Stimulated activated CD4-positive, alpha-beta T cell treated with anti-CD3 and anti-CD28 coated beads, Interleukin-1b, Interleukin-23, amount 100 ng/mL, for 1 hour (primary cell): ENCODE data around the gene SERINC2.
"Not testable (repeated sequence)": the region's sequence is repeated elsewhere in the genome, so short reads cannot be mapped to it uniquely, and the experiment has no call there.

Source experiments
- DNase-seq, 2 donors: peaks; one replicate each; pipeline ENCODE4 v3.0.0-alpha.2; 2020; ENCODE audit warnings: low read depth in 2 of 2

SERINC2 gene

DNA sequence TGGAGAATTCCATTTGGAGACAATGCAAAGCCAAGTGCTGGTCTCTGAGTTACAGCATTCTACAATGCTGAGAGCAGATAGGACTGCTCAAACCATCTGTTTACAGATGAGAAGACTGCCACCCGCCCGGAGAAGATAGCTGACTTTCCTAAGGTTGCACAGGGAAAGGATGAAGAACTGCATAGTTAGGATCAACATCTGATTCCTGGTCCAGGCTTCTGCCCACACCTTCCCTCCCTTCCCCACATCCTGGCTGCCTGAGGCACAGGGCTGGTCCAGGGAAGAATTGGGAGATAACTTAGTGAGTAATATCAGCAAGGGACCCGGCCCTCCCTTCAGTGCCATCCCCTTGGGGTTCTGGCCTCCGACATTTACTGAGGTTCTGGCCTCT, 2.0 kb downstream of the SERINC2 start:
- DNase-seq: no peak

DNA sequence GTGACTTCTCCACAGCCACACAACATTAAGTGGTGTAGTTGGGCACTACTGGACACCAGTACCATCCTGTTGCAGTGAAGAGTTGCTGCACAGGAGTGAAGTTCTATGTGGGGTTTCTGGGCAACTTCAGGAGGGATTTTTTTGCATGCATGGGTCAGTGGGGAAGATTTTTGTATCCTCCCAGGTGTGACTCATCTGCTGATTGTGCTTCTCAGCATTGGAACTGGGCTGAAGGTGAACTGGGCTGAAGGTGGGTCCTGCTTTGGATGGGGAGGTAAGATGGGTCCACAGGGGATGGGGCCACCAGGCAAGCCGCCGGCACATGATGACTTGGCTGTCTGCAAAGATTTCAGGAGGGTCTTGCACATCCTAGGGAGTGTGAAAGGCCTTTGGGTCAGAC, 2.6 kb downstream of the SERINC2 start:
- no peak for DNase-seq

DNA sequence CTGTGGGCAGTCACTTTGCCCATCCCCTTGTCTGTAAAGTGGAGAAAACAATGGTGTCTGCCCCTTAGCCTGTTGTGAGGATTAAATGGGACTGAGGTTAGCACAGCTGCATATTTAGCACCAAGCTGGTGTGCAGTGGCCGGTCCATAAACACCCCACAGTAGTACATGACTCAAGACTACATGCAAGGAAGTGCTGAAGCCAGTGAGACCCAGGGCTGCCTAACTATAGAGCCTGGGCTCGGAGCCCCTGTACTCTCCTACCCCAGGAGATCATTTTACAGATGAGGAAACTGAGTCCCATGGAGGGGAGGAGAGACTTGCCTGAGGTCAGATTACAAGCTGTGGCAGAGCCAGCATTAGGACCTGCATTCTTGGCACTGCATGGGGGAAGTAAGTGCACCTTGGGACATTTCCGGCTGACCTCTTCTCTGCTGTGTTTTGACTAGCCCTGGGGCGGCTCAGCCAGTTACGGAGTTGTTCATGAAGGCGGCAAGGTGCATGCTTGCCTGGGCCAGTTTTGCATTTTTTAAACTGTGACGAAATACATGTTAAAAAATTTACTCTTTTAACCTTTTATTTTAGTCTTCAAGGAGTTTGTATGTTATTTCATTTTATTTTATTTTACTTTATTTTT, 3.2 kb downstream of the SERINC2 start:
- DNase-seq: no peak

DNA sequence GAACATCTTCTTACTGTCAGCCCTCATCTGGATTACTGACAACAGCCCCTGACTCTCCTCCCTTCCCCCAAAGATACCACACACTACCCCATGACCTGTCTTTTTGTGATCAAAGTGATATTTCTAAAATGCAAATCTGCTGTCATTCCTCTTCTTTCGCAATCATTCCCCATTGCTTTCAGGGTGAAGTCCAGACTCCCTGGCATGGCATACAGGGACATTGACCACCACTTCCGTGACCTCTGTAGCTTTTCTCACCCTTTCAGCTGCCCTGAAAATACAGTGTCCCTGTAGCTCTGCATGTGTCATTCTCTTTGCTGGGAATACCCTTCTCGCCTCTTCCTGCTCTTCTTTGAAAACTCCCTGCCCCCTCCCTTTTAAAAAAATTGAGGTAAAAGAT, 4.1 kb downstream of the SERINC2 start:
- DNase-seq: no peak

DNA sequence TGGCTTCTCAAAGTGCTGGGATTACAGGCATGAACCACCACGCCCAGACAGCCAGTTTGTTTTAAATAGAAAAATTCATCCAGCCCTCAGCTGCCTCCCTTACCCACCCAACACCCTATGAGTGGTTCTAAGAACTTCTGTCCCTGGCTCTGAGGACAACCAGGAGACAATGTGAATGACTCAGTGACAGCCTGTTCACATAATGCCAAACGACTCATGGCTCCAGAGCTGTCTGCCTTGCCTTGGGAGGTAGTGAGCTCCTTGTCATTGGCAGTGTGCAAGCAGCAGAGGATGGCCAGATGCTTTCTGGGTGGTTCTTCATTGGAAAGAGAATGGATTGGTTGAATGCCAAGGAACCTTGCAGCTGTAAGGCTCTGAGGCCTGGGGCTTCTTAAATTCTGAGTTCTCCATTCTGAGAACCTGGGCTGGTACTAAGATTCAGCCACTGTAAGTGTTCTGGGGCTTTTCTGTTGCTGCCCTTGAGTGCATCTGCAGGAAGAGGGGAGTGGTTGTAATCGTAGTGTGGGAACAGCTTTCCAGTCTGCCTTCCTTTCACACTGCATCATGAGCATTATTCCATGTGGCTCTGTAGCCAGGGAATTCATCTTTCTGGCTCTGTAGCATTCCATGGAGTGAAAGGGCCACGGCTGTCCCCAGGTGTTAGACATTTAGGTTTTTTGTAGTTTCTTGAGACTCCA, 5.8 kb downstream of the SERINC2 start:
- DNase-seq: no peak

DNA sequence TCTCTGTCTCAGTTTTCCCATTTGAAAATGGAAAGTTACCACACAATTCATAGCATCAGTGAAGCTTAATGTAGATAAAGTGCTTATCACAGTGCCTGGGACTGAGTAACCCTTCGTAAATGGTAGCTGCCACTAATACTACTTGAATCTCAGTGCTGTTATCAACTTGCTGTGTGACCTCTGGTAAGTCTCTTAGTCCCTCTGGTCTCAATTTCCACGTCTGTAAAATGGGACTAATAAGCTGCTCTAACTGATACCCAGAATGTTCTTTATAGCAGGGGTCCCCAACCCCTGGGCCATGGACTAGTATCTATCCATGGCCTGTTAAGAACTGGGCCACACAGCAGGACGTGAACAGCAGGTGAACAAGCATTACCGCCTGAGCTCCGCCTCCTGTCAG, 7.7 kb downstream of the SERINC2 start:
- DNase-seq: no peak

DNA sequence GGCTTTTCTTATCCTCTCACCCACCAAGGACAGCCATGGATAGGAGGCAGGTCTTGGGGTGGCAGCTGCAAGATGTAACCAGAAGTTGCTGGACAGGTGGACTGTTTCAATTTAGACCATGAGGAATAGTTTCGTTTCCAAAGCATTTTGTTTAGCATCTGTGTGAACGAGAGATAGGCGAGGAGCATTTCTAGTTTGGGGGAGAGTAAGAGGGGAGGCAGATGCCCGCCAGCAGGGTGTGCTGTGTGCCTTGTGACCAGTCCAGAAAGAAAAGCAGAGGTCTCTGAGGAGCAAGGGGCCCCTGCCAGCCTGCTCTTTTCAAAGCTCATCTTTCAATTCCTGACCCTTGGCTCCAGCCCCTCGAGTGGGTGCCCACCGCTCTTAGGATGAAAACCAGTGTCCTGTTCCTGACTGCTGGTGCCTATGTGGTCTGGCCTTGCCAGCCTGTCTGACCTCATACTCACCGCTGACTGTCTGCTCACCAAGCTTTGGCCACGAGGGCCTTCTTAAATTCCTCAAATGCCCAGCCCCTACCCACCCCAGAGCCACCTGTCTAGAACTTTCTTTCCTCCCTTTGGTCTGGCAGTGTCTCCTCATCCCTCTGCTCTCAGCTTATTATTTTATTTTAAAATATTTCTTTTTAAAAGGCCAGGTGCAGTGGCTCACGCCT, 8.5 kb downstream of the SERINC2 start:
- DNase-seq: no peak

DNA sequence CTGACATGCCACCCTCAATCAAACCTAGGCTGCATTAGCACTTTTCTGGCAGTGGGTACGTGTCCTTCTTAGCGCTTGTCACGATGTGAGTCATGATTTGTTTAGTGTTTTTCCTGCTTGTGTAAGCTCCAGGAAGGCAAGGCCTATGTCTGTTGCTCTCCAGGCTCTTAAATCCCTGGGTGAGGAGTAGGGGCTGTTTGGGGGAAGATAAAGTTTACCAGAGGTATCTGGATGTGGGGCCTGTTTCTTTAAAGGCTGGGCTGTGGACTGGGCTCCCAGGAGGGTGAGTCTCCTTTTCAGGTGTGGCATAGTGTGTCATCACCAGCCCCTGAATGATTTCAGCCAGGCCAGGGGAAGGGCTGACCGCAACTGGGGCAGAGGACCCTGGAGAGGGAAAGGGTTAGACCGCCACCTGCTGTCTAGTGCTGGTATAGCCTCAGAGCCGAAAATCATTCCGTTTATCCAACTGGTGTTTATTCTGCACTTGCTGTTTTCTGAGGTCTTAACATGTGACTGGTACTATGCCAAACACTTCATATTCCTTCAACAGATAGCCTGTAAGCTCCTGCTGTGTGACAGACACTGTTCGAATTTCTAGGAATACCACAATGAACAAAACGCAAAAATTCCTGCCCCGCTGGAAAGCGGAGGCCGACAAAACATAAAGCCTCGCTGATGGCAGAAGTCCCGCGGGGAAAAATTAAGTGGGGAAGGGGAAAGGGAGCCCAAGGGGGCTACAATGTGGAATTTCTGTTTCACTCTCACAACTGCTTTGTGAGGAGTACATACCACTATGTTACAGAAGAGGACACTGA, 9.7 kb downstream of the SERINC2 start:
- DNase-seq: peak; percentile 32 to 42

DNA sequence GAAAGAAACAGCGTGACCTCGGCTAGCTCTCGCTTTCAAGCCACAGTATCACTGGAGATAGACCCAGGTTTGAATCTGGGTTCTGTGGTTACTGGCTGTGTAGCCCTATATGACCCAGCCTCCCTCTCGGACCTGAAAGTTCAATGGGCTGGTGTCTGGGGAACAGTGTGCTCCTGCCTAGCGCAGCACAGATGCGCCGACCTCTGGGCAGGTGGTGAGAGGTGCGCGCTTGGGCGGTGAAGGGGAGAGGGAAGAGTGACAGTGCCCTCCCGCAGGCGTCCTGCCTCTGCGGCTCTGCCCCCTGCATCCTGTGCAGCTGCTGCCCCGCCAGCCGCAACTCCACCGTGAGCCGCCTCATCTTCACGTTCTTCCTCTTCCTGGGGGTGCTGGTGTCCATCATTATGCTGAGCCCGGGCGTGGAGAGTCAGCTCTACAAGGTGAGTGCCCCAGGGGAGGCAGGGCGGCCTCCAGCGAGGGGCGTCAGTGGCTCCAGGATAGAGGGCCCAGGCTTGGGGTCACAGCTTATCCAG, 10.5 kb downstream of the SERINC2 start:
- DNase-seq: no peak

DNA sequence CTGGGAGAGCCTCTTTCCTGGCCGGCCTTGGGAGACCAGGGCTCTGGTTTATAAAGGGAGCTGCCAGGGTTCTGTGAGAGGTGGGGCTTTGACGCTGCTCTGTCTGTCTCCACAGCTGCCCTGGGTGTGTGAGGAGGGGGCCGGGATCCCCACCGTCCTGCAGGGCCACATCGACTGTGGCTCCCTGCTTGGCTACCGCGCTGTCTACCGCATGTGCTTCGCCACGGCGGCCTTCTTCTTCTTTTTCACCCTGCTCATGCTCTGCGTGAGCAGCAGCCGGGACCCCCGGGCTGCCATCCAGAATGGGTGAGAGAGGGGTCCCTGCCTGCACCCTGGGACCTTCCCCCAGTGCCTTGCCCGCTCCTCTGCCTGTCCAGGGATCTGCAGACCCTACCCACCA, 11.6 kb downstream of the SERINC2 start:
- DNase-seq: no peak

DNA sequence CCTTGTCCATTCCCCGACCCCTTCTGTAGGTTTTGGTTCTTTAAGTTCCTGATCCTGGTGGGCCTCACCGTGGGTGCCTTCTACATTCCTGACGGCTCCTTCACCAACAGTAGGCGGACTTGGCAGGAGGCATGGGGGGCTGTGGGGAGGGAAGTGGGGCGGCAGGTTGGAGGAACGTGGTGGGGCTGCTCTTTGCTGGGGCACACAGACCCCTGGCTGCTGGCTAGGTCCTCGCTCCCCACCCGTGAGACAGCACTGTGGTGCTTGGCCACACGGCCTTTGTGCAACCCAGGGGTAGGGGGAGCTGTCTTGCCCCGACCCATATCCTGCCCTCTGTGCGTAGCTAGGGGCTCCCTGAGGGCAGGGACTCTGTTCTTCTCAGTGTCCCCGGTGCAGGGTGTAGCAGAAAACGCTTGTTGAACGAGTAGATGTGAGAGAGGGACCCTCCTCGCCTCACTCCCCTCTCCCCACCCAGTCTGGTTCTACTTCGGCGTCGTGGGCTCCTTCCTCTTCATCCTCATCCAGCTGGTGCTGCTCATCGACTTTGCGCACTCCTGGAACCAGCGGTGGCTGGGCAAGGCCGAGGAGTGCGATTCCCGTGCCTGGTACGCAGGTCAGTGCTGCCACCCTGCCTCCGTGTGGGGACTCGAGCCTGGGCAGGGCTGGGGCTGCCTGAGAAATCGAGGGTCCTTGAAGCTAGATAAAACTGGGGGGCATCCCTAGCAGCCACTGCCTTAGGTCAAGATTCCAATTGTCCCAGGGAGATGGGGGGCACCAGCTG, 12.5 kb downstream of the SERINC2 start:
- no peak for DNase-seq

DNA sequence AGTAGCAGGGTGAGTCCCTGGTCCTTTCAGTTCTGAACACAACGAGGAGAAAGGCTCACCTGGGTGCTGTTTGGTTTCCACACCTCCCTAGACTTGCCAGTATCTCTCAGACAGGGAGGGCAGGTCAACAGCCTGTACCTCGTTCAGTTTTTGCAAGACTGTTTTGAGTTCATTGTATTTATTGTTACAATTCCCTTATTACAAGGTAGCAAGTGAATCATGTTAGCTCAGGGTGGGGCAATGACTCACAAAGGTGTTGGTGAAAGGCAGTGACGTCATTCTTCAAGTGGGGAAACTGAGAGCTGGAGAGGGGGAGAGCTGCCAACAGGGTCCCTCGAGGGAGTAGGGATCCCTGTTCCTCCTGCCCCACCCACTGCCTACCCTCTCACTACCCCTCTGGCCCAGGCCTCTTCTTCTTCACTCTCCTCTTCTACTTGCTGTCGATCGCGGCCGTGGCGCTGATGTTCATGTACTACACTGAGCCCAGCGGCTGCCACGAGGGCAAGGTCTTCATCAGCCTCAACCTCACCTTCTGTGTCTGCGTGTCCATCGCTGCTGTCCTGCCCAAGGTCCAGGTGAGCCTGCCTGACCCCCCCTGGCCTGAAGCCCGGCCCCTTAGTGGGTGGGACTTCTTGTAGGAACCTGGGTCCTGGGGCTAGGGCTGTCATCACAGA, 13.4 kb downstream of the SERINC2 start:
- DNase-seq: no peak

DNA sequence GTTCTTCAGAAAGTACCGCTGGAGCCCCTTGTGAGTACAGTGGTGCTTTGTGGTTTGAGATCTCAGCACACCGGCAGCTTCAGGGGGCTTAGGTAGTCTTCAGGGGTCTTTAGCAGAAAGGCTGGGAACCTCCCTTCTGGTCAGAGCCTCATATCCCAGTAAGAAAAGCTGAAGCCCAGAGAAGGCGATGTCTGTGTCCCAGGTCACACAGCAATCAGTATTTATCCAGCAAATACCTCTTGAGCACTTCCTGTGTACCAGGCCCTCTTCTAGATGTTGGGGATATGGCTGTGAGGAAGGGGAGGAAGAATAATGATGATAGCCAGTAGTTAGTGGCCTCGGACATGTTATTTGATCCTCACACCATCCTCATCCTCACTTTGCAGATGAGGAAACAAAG, 14.3 kb downstream of the SERINC2 start:
- no peak for DNase-seq

DNA sequence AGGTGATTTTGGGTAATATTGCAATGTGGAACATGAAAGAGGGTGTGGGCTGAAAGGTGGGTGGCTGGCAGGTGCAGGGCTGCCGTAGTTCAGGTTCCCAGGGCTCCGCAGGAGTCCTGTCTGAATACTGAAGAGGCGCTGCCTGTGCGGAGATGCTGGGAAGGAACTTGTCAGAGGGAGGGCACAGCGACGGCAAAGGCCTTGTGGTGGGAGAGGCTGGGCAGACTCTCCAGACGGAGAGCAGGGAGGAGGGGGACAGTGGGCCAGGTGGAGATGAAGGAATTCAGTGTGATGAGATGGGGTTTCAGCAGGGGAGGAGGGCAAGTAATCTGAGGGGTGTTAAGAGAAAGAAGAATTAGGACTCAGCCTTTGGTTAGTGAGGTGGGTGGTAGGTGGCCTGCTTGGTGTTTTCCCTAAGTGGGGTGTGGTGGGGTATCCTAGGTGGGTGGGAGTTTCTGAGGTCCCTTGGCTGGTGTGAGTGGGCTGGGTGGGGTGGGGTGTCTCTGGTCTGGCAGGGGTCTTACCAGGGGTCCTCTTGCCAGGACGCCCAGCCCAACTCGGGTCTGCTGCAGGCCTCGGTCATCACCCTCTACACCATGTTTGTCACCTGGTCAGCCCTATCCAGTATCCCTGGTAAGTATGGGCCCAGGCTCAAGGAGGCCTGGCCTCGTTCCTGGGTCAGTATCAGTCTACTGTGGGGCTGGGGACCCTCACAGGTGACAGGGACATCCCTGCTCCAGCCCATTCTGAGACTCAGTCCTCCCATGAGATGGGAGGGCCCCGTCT, 15.6 kb downstream of the SERINC2 start:
- no peak for DNase-seq

DNA sequence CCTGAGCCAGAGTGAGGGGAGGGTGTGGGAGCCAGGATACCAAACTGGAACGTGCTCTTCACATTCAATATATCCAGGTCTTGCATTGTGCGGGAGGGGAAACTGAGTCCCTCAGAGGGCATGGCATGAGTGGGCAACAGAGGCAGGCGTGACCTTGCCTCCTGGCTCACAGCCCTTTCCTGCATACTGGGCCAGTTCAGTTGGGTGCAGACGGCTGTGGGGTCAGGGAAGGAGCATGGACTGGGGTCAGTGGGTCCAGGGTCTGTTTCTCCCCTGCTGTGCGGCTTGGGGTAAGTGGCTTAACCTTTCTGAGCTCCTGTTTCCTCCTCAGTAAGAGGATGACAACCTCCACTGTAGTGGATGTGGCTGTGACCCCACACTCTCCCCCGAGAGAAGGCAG, 16.6 kb downstream of the SERINC2 start:
- DNase-seq: no peak

DNA sequence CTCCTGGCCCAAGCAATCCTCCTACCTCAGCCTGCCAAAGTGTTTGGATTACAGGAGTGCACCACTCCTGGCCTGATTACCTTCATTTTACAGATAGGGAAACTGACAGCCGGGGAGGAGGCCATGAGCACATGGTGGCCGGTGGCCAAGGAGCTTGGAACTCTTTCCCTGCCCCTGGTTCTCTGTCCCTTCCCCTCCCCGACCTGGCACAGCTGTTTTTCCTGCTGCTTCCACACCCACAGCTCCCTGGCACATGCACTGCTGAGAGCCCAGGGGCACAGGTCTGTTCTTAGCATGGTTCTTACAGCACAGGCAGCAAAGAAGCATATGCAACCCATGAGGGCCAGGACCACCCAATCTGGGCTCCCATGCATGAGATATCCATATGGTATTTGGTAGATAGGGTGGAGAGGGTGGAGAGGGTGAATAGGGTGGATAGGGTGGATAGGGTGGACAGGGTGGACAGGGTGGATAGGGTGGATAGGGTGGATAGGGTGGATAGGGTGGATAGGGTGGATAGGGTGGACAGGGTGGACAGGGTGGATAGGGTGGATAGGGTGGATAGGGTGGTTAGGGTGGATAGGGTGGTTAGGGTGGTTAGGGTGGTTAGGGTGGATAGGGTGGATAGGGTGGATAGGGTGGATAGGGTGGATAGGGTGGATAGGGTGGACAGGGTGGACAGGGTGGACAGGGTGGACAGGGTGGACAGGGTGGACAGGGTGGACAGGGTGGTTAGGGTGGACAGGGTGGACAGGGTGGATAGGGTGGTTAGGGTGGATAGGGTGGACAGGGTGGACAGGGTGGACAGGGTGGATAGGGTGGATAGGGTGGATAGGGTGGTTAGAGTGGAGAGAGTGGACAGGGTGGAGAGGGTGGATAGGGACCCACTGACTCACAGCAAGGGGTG, 18.6 kb downstream of the SERINC2 start:
- DNase-seq: not testable (repeated sequence)

DNA sequence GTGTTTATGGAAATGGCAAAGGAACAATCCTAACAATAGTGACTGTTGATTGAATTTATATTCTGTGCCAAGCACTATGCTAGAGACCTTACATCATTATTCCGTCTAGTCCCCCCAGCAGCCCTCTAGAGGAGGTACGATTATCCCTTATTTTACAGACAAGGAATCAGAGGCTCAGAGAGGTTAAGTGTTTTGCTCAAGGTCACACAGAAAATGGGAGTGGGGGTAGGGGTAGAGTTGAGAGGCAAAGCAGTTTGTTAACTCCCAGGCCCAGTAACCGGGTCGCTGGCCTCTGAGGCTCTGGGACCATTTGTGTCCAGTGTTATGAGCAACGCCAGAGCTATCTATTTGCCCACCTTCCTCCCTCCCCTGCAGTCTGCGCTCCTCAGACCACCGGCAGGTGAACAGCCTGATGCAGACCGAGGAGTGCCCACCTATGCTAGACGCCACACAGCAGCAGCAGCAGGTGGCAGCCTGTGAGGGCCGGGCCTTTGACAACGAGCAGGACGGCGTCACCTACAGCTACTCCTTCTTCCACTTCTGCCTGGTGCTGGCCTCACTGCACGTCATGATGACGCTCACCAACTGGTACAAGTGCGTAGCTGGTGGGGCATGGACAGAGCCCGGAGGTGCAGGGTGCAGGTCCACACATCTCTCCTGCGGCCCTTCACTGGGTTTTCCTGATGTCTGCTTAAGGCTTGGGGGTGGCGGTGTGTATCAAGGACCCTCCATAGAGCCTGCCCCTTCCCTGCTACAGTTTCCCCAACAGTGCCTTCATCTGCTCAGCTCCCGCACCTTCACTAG, 19.8 kb downstream of the SERINC2 start:
- no peak for DNase-seq

DNA sequence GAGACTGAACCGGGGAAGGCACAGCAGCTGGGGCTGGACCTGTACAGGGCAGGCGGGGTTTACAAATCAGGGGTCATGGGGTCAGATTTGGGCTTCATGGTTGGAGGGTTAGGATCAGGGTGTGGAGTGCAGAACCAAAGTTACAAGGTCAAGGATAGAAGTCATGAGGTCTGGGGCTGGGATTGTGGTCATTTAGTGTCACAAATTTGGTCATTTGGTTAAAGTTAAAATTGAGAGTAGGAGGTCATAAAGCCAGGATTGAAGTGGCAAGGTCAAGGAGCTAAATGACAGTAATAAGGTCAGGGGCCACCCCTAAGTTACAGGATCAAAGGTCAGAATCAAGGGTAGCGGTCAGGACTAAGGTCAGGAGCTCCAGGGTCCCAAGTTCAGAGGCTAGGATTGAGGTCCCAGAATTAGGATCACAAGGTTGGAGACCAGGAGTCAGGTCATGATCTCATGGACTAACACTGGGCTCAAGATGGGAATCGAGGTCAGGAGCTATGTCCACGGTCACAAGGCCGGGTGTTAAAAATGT, 20.4 kb downstream of the SERINC2 start:
- no peak for DNase-seq
